ENCODE results near the gene KCNAB1.

Gene KCNAB1

DNA sequence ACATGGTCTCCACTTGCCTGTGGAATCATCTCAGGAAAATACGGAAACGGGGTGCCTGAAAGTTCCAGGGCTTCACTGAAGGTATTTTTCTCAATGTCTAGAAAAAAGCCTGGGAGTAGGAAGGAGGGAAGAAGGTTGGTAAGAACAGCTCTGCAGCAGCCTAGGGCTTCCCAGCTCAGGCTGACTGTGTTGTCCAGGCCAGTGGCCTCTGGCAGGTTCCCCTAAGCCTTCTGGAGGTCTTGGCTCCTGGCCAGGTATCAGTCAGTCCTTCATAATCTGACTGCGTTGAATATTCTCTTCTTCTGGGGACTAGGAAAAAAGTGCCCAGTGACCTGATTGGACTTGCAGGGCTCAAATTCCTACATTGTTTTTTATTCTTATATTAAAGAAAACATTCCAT is 395.9 kb downstream of the KCNAB1 start:
- no peak for DNase-seq

DNA sequence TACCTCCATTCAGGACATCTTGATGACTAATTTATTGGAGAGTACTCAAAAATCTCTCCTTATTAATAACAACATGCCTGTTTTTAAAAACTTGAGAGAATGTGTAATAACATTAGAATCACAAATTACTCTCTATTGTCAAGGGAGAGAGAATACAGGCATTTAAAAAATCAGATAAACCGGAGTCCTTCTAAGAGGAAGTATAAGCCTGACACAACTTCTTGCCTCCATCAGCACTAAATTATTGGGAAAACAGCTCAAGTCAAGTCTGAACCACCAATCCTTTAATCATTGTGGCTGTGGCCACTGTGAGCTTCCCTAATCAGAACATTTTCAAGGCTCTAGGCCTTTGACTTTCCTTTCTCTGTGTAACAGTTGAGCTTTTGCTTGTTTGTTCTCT is 396.6 kb downstream of the KCNAB1 start:
- DNase-seq, result peak; percentile 15

DNA sequence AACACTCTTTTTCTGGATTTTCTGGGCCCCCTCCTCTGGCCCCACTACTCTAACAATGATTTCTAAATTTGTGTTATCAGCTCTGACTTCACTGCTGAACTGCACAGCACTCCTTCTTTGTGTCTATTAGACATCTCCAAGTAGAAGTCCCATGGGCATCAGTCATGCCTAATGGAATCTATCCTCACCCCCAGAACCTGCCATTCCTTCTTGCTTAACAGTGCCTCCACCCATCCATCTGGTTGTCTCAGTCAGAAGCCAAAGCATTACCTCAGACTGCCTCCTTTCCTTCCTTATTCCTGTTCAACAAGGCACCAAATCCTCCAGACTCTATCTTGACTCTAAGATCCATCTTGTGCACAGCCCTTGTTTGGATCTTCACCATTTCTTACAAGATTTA is 398.3 kb downstream of the KCNAB1 start:
- DNase-seq, result peak; percentile 56

DNA sequence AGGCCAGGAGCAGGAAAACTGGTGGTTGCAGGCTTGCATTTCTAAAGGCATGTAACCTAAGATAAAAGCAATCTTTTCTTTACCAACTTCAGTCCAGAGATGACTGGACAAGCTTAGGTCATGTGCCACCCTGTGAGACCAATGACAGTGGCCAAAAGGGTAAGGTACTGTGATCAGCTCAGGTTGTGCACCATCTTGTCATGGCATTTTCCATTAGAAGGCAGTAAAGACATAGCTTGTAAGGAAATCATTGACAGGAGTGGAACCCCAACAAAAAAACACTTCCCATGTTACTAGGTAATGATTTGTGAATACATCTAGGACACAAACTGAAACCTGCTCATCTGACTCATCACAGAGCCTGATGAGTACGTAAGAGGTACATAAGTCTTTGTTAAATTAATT is 399.4 kb downstream of the KCNAB1 start:
- no peak for DNase-seq

DNA sequence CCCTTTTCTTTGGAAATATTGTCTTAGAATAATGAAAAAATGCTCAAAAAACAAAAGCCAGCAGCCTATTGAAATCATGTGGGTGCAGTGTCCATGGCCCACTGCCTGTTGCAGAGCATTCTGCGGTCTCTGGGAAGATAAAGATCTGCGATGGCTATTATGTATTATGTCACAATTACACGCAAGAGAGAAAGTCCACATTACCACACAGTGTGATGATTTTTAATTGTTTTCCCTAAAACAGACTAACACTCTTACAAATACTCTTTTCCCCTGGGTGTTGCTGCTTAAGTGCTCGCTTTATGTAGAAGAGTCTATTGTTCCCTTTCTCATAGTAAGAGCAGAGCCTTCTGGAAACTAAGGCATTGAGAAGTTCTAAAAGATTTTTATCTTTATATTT is 402.3 kb downstream of the KCNAB1 start:
- DNase-seq, result no peak

DNA sequence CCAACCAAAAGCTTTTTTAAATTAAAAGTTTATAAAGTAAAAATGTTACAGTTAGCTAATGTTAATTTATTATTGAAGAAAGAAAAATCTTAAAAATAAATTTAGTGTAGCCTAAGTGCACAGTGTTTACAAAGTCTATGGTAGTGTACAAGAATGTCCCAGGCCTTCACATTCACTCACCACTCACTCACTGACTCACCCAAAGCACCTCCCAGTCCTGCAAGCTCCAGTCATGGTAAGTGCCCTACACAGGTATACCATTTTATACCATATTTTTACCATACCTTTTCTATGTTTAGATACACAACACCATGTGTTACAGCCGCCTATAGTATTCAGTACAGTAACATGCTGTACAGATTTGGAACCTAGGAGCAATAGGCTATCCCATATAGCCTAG is 405.4 kb downstream of the KCNAB1 start:
- DNase-seq, result no peak

DNA sequence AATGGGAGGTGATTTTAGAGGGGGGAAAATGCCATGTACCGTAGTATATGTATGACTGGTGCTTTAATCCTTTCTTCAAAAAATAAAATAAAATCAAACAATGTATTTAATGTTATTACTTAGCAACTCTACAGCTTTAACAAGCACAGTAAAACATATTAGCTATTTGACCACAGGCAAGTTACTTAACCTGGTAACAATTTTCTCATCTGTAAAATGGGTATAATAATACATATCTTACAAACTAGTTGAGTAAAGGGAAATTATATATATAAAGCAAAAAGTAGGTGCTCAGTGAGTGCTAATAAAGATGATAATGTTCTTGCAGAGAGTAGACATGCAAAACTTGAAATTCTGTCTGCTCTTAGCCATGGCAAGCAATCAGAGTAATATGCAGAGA is 406.7 kb downstream of the KCNAB1 start:
- DNase-seq, result no peak

DNA sequence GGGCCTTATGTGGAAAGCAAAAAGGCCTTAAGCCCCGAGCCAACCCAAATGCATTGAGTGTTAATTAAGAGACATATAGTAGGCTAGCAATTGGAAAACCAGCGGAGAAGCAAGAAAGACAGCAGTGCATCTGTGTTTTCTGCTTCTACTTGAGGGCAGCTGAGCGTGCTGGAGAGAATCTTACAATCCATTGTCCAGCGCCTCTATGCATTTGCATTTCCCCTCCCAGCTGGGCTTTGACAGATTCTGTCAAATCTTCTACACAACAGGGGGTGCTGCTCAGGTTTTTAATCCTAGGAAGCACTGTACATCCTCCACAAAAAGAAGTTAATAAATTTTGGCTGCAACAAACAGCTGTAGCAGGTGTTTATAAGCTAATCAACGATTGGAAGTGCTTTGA is 410.6 kb downstream of the KCNAB1 start:
- DNase-seq, result no peak

DNA sequence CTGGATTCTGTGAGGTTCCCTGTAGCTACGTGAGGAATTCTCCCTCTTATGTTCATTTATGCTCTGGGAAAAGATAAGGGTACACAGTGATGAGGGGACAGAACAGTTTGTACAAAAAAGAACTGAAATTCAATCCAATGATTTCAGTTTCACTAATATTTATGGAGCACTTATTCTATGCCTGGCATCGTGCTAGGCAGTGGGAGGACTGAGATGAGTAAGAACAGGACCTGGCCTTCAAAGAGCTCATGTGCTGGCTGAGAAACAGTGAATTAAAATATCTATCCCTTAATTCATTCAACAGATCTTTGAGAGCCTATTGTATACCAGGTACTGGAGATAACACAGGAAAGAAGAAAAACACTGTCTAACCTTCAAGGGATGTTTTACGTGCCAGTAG is 412.4 kb downstream of the KCNAB1 start:
- no peak for DNase-seq

DNA sequence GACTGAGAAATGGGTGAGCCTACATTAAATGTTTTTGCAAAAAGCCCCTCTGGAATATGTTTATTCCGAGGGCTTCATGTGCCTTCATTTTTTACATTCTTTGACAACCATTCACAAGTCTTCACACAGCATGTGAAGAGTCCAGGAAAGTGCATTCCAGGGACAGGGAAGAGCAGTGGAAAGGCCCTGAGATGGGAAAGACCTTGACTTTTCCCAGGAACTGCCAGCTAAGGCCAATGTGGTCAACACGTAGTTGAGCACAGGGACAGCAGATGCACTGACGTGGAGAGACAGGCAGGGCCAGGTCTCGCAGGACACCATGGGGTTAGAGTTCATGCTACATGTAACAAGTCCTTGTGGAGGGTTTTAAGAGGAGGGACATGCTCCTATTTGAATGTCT is 412.8 kb downstream of the KCNAB1 start:
- no peak for DNase-seq

DNA sequence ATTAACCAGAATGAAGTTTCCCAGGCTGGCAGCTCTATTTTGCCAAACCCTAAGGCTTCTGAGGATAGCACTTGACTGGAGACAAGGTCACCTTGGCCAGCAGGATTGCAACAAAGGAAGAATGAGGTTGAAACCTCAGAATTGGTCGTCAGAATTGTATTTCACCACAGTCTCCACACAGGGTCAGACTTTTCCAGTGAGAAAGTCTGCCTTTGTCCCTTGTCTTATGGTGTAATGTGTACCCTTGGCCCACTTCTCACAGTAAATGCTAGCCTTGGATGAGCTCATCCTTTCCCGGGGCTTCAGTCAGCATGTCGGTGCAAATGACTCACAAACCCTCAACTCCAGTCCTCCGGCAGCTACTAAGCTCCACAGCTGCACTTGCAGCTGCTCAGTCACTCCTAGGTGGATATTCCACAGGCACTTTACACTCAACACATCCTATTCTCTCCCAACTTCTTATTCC is 414.8 kb downstream of the KCNAB1 start:
- DNase-seq, result peak; percentile 97

DNA sequence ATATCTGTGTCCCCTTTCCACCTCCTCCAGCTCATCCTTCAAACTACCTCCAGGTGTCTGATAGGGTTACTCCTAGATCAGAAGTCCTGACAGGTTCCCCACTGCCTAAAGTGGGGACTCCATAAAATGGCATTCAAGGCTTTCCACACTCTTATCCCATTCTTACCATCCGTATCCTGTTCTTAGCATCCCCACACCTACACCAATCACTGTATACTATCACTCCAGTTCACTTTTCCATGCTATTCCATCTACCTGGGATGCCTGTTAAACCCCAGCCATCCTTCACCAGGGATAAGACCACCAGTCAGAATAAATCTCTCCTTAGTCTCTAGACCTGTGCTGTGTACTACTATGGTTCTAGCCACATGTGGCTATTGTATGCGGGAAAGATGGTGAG is 415.4 kb downstream of the KCNAB1 start:
- DNase-seq, result no peak

DNA sequence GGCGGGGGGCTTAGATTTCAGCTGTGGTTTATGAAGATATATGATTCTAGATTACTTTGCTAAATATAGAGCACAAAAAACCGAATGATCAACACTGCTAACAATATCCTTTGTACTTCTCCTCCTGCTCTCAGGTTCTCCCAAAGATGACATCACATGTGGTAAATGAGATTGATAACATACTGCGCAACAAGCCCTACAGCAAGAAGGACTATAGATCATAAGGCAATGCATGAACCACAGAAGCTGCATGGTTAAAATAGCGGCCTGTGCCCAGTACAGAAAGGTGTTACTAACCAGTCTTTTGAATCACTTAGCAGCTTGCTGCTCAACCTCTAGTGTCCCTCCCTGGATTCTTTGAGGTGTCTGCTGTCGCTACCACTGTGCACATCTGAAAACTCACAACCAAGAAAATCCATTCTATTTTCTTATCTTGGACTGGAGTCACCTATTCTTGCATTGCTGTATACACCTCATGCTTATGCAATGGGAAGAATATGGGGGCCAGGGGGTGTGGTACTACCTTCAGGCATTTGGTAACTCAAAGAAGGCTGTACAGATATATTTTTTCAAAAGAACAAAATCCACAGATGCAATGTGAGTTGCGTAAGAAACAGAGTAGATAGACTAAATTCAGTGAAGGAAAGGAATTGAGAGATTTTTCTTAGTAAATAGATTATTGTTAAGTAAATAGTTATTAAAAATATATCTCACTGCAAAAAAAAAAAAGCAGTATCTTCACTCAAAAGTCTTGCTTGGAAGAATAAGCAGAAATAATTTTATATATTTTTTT is 416.3 kb downstream of the KCNAB1 start:
- no peak for DNase-seq

DNA sequence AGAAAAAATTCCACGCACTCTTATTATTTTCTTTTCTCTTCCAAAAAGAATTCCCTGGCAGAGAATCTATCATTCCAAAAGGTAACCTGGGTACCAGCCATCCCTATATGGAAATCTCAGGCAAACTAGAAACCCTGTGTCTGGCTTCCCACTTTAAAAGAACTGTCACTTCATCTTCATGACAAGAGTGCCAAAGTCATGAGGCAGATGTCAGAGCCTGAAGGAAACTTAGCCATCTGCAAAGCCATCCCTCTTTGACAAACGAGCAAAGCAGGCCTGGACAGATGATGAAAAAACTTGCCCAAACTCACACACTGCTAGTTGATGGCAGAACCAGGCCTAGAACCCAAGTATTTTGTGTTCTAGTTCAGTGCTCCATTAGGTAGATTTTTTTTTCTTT is 418.7 kb downstream of the KCNAB1 start:
- no peak for DNase-seq

DNA sequence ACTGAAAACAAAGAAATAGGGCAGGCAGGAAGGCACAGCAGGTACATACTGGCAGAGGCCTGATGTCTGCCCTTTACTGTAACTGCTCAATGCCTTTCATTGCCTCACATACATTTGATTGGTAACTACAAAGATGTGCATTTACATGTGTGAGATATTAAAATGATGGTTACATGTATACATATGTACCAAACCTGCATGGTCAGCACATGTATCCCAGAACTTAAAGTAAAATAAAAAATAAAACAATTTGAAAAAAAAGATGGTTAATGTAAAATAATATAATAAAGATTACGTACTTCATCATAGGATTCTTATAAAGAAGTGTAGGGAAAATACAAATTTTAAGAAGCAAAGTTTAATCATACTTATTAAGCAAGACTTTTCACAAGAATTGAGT is 419.4 kb downstream of the KCNAB1 start:
- DNase-seq, result no peak

DNA sequence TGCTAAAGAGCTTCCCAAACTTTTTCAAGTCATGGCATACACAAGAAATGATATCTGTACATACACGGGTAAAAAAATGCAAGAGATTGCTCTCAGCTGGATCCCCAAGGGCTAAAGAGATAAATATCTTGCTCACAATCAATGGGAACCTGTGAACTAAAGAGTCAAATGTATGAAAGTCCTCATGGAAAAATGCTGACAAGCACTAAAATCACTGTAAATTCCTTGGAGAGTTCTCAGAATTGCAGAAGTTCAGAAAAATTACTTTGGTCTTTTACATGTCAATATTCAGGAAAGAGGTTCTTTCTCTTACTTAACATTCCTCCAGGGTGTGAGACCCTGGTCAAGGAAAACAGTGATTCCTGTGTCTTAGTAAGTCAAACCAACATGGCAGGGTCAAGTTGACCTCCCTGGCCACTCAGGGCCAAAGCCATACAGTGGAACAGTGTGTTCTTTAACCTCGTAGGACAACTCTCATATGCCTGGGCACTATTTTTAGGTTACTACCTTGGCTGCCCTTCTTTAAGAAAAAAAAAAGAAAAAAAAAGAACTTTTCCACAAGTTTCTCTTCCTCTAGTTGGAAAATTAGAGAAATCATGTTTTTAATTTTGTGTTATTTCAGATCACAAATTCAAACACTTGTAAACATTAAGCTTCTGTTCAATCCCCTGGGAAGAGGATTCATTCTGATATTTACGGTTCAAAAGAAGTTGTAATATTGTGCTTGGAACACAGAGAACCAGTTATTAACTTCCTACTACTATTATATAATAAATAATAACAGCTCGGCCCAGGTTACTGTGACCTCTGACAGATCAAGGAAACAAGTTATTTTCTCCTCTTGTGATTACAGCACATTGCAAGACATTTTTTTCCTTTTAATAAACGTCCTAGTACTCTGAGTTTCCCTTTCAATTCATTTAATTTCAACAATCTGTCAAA is 422.0 kb downstream of the KCNAB1 start:
- DNase-seq, result no peak

DNA sequence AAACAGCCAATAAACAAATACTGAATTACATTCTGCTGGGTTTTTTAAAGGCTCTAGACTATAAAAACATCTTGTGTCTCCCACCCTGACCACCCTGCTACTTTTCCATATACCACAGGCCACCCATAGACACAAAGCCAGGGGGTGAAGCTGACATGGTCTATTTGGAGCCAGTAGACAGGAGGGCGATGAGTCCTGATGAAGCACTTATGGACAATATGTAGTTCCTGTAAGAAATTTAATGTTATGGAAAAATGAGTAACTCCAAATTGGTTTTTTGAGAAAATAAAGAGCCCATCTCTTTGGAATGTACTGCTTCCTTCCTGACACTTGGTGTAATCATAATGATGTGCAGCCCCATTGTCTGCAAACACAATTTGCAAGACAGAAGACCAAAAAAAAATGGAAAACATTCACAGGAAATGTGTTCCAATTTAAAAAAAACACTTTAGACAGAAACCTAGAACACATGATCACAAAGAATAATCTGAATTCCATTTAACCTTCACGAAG is 422.7 kb downstream of the KCNAB1 start:
- no peak for DNase-seq

DNA sequence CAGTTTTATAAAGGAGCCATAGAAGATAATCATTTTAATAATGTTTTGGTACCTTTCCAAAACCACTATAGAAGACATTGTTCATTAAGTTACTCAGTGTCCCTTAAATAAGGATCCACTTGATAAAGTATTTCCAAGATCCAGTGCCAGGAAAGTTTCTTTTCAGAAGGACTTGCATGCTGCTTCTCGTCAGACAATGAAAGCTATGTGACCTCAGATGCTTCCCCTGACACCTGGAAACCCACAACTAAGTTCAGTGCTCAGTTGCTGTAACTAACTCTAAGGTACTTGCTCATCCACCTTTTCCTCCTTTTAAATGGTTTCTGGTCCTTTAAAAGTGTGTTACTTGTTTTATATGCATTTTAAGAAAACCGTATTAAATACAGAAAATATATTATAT is 427.3 kb downstream of the KCNAB1 start:
- DNase-seq, result no peak

DNA sequence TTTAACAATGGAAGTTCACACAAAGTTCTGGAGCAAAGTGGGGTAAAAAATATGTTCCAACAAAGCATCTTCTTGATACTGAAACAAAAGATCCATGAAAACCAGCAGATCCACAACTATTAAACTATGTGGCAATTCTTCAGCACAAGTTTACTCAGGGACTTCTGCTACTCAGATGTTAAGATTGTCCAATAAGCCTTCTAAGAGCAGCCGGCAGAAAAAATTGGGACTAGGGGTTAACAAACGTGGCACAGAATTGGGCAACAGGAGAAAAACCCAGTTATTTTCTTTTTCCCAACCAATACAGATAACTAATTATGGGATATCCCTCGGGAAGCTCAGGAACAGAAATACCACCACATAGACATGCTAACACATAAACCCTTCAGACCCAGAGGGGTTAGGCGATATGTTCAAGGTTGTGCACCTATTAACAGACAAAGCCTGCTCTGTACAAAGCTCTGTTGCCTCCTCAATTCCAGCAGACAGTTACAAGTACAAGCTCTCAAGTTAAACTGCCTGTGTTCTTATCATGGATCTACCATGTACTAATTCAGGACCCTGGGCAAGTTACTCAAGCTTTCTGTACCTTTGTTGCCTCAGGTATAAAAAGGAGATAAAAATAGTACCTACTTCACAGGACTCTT is 427.8 kb downstream of the KCNAB1 start:
- DNase-seq, result no peak

DNA sequence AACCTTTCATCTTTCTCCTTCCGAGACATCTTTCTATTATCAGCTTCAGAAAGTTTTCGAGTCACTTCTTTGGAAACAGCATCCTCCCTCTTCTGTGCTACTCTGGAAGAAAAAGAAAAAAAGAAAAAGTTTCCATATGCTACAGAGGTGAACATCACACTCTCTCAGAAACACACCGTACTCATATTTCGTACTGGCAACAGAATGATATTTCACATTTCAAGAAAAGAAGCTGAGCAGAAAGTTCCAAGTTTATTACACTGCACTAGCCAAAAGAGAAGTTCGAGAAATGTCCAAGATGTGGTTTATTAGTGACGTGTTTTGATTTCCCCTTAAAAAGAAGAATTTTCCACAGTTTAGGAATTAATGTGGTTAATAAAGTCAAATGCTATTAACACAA is 428.5 kb downstream of the KCNAB1 start:
- DNase-seq, result no peak

DNA sequence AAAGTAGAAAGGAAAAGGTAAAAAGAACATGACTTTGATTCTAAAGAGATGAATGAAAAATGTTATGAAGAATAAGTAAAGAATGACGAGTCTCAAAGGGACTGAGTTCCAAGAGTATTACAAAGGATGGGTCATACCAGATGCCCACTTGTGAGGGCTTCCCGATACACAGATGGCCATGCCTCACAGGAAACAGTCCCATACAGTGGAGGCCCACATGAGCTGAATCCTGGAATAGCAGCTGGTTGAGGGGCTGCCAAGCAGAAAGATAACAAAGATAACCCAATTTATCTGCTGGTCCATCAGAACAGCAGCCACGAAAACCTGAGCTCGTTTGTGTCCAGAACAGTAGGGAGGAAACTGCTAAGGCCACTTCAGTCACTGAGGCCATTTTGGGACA is 430.9 kb downstream of the KCNAB1 start:
- DNase-seq, result peak; percentile 53

DNA sequence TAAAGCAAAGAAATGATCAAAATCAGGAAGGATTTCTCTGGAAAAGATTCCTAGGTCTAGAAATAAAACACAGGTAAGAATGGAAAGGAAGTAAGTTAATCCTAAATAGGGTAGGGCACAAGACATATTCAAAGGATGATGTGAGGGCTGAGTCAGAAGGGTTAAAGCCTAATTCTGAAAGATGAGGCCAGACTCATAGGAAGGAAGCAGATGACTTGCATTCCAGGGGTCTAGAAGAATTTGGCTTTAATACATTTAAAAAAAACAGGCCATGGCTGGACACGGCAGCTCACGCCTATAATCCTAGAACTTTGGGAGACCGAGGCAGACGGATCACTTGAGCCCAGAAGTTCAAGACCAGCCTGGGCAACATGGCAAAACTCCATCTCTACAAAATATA is 431.4 kb downstream of the KCNAB1 start:
- peak; percentile 87 for DNase-seq

DNA sequence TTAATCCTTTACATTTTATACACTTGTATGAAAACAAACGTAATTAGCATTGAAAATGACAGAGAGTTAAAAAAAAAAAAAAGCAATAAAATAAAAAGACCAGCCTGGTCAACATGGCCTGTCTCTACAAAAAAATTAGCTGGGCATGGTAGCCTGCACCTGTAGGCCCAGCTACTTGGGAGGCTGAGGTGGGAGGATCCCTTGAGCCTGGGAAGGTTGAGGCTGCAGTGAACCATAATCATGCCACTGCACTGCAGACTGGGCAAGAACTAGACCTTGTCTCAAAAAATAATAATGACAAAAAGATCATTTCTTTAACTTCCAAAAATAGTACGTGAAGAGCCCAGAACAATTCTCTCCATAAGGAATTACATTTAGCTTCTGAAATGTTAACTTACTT is 432.6 kb downstream of the KCNAB1 start:
- no peak for DNase-seq
